Uterus (tissue), 4 donors: ENCODE data around the gene TNIP1. TPM values are rescaled to one million over a fixed set of nuclear protein-coding genes. Genes with fewer than 3 reads are reported as not detected.
A peak's percentile ranks its signal among the peaks of the same experiment; 100 is the strongest.

Experiments
- DNase-seq, 2 donors: peaks; one replicate each; pipeline ENCODE4 v3.0.0-alpha.2; 2019 to 2020
- H3K27ac ChIP-seq, 2 donors: fragments of 200-600 bp; sonication (generic); 1 replicate in 1 of 2; 2 replicates in 1 of 2; pipeline ENCODE4 v1.5.1; 2016 to 2018
- H3K27me3 ChIP-seq, 2 donors: fragments of 200-600 bp; sonication (generic); one replicate each; pipeline ENCODE4 v1.5.1; 2018 to 2019; ENCODE audit warnings: control low read depth in 1 of 2
- H3K36me3 ChIP-seq, 2 donors: fragments of 200-600 bp; sonication (generic); one replicate each; pipeline ENCODE4 v1.5.1; 2019; ENCODE audit warnings: control low read depth in 1 of 2
- H3K4me1 ChIP-seq, 2 donors: fragments of 200-600 bp; sonication (generic); one replicate each; pipeline ENCODE4 v1.5.1; 2018 to 2019; ENCODE audit warnings: control low read depth in 1 of 2
- H3K4me3 ChIP-seq, 2 donors: fragments of 200-600 bp; sonication (generic); 1 replicate in 1 of 2; 2 replicates in 1 of 2; pipeline ENCODE4 v1.5.1; 2018 to 2019; ENCODE audit warnings: mild to moderate bottlenecking in 1 of 2
- H3K9me3 ChIP-seq, 2 donors: fragments of 200-600 bp; sonication (generic); one replicate each; pipeline ENCODE4 v1.5.1; 2019; ENCODE audit warnings: control low read depth in 1 of 2
- CTCF ChIP-seq, 4 experiments: fragments of 200-600 bp in 2 of 4; fragments of 450-650 bp in 2 of 4; sonication (generic) in 2 of 4; IDR thresholded peaks; one replicate each; pipeline ENCODE4 v1.5.1; 2016 to 2019; ENCODE audit warnings: antibody characterized with exemption in 4 of 4, mild to moderate bottlenecking in 2 of 4, moderate library complexity in 1 of 4
- POLR2A ChIP-seq, 2 donors: fragments of 450-650 bp; IDR thresholded peaks; one replicate each; pipeline ENCODE4 v1.6.1; 2016; ENCODE audit warnings: antibody characterized with exemption in 2 of 2, mild to moderate bottlenecking in 1 of 2, moderate library complexity in 1 of 2
- intact Hi-C: fragments of 100-400 bp; cut with DNase I; formaldehyde crosslinking; loops from one replicate; pipeline ENCODE4 v1.15.1; 2023; ENCODE audit warnings: low total_unique reads
- total RNA-seq, 4 donors: library from RNA; depleted of rRNA in 3 of 4; stranded (reverse); fragments of >200 nt in 3 of 4; gene quantifications; one replicate each; pipeline versions ENCODE4 v1.1.0 to v1.2.4, GENCODE V29; 2014 to 2023
- donor health status: DM: yes; HTN: yes; CAD: no.

Gene TNIP1
- total RNA-seq, 4 donors from 2014 or later = 35.6 to 70.8 (median 50.7) TPM

- H3K9me3 ChIP-seq = no peaks in the 10 kb centered on the region
- H3K27me3 ChIP-seq = no peaks in the 10 kb centered on the region
- intact Hi-C loops = no loop called here
- H3K36me3 ChIP-seq = no peaks in the 10 kb centered on the region
- DNase-seq = peak in 1 of 2 donors; percentile 53
- TF ChIP-seq POLR2A (IDR thresholded peaks at IDR 0.05) = no peak
- no peak for TF ChIP-seq CTCF (IDR thresholded peaks at IDR 0.05)
- H3K4me1 ChIP-seq = peaks cover 0 to 18% of the 10 kb centered on the region in 2 donors
- H3K4me3 ChIP-seq = no peak overlapping the region
- peak overlapping the region; percentile 42 to 54 for H3K27ac ChIP-seq
These were observed 14.6 kb upstream of the TNIP1 start for GRCh38 chr5:151095341-151096000.

GRCh38 chr5:151094852-151095245 lies 14.0 kb upstream of the TNIP1 start:
- Histone ChIP-seq H3K36me3 (no peaks in the 10 kb centered on the region), H3K9me3 (no peaks in the 10 kb centered on the region), H3K4me1 (peaks cover 0 to 18% of the 10 kb centered on the region in 2 donors), H3K27me3 (no peaks in the 10 kb centered on the region), H3K4me3 (no peak overlapping the region), H3K27ac (peak overlapping the region; percentile 39 to 44)
- DNase-seq = no peak
- intact Hi-C loops = no loop called here
- TF ChIP-seq POLR2A (IDR thresholded peaks at IDR 0.05) = no peak
- no peak for TF ChIP-seq CTCF (IDR thresholded peaks at IDR 0.05)

- no peak overlapping the region for H3K4me3 ChIP-seq
- no peaks in the 10 kb centered on the region for H3K9me3 ChIP-seq
- intact Hi-C loops = no loop called here
- no peaks in the 10 kb centered on the region for H3K36me3 ChIP-seq
- TF ChIP-seq CTCF (IDR thresholded peaks at IDR 0.05) (no peak), POLR2A (IDR thresholded peaks at IDR 0.05) (no peak)
- H3K4me1 ChIP-seq = peaks cover 0 to 18% of the 10 kb centered on the region in 2 donors
- DNase-seq = no peak
- H3K27ac ChIP-seq = peak overlapping the region; percentile 39 to 44
- no peaks in the 10 kb centered on the region for H3K27me3 ChIP-seq
These were observed 13.4 kb upstream of the TNIP1 start for GRCh38 chr5:151094030-151094851.

- Histone ChIP-seq H3K27ac (peak overlapping the region in 1 of 2 donors; percentile 39), H3K4me3 (no peak overlapping the region), H3K27me3 (no peaks in the 10 kb centered on the region), H3K4me1 (peaks cover 0 to 18% of the 10 kb centered on the region in 2 donors), H3K9me3 (no peaks in the 10 kb centered on the region), H3K36me3 (no peaks in the 10 kb centered on the region)
- DNase-seq = peak in 1 of 2 donors; percentile 60
- intact Hi-C loops = no loop called here
- no peak for TF ChIP-seq POLR2A (IDR thresholded peaks at IDR 0.05)
- TF ChIP-seq CTCF (IDR thresholded peaks at IDR 0.05) = no peak
These were observed 12.6 kb upstream of the TNIP1 start for GRCh38 chr5:151093476-151093889.

GRCh38 chr5:151092762-151093161 lies 11.9 kb upstream of the TNIP1 start:
- no peak overlapping the region for H3K27ac ChIP-seq
- no peak overlapping the region for H3K4me3 ChIP-seq
- no peak for TF ChIP-seq CTCF (IDR thresholded peaks at IDR 0.05)
- TF ChIP-seq POLR2A (IDR thresholded peaks at IDR 0.05) = no peak
- H3K36me3 ChIP-seq = no peaks in the 10 kb centered on the region
- no peak for DNase-seq
- intact Hi-C loops = no loop called here
- H3K4me1 ChIP-seq = peaks cover 0 to 18% of the 10 kb centered on the region in 2 donors
- no peaks in the 10 kb centered on the region for H3K9me3 ChIP-seq
- H3K27me3 ChIP-seq = no peaks in the 10 kb centered on the region
